Measurements from ENCODE around the gene OSMR. TPM values are rescaled to one million over a fixed set of nuclear protein-coding genes. Genes with fewer than 3 reads are reported as not detected.
A peak's percentile ranks its signal among the peaks of the same experiment; 100 is the strongest.

The OSMR gene
- total and polyA plus RNA-seq, 9 of the 15 experiments (the other 6 are each of a cell fraction or from before 2014, with no cell fraction given) = 0.18 to 1.7 (median 0.94) TPM

GRCh38 chr5:38831909-38832308 lies 13.9 kb upstream of the OSMR start (continued):
- TF ChIP-seq, protein P1, sequence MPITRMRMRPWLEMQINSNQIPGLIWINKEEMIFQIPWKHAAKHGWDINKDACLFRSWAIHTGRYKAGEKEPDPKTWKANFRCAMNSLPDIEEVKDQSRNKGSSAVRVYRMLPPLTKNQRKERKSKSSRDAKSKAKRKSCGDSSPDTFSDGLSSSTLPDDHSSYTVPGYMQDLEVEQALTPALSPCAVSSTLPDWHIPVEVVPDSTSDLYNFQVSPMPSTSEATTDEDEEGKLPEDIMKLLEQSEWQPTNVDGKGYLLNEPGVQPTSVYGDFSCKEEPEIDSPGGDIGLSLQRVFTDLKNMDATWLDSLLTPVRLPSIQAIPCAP (CRISPR knock-in tag; IDR thresholded peaks at IDR 0.05; ENCODE audit: borderline replicate concordance) = no peak
- TF ChIP-seq TAF1 (IDR thresholded peaks at IDR 0.05; ENCODE audit: control insufficient read depth, extremely low read depth, insufficient read depth, low read length, severe bottlenecking) (no peak), ZBED1 (IDR thresholded peaks at IDR 0.05) (no peak), ZNF766 (CRISPR knock-in tag; conservative IDR thresholded peaks at IDR 0.05) (no peak), L3MBTL2 (IDR thresholded peaks at IDR 0.05) (no peak), ZNF431 (CRISPR knock-in tag; IDR thresholded peaks at IDR 0.05) (no peak), RB1 (IDR thresholded peaks at IDR 0.05; ENCODE audit: low read depth) (no peak), DDX20 (tag; IDR thresholded peaks at IDR 0.05; ENCODE audit: low read depth) (no peak), NEUROD1 (IDR thresholded peaks at IDR 0.05; ENCODE audit: borderline replicate concordance, low read depth, low read length, partially characterized antibody) (peak; percentile 84), RAD21 (CRISPR knock-in tag; conservative IDR thresholded peaks at IDR 0.05 in 1 of 2, IDR thresholded peaks at IDR 0.05 in 1 of 2) (peak in 1 of 2 experiments; percentile 52; a peak in 2 of 4 replicates), LARP7 (IDR thresholded peaks at IDR 0.05) (no peak), NBN (IDR thresholded peaks at IDR 0.05; ENCODE audit: low read depth) (no peak), ZNF253 (CRISPR knock-in tag; conservative IDR thresholded peaks at IDR 0.05) (no peak), ZNF445 (CRISPR knock-in tag; IDR thresholded peaks at IDR 0.05; ENCODE audit: low read depth) (no peak), POLR2AphosphoS5 (IDR thresholded peaks at IDR 0.05; ENCODE audit: control insufficient read depth, insufficient read depth, low read depth, low read length) (no peak)
- TF ChIP-seq, protein P2, sequence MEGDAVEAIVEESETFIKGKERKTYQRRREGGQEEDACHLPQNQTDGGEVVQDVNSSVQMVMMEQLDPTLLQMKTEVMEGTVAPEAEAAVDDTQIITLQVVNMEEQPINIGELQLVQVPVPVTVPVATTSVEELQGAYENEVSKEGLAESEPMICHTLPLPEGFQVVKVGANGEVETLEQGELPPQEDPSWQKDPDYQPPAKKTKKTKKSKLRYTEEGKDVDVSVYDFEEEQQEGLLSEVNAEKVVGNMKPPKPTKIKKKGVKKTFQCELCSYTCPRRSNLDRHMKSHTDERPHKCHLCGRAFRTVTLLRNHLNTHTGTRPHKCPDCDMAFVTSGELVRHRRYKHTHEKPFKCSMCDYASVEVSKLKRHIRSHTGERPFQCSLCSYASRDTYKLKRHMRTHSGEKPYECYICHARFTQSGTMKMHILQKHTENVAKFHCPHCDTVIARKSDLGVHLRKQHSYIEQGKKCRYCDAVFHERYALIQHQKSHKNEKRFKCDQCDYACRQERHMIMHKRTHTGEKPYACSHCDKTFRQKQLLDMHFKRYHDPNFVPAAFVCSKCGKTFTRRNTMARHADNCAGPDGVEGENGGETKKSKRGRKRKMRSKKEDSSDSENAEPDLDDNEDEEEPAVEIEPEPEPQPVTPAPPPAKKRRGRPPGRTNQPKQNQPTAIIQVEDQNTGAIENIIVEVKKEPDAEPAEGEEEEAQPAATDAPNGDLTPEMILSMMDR (IDR thresholded peaks at IDR 0.05 in 2 of 3, conservative IDR thresholded peaks at IDR 0.05 in 1 of 3; ENCODE audit: insufficient read depth in 2 of 3, low read depth in 1 of 3, low read length in 3 of 3) = peak; percentile 61 to 74 (median 73)
- TF ChIP-seq, protein P3, sequence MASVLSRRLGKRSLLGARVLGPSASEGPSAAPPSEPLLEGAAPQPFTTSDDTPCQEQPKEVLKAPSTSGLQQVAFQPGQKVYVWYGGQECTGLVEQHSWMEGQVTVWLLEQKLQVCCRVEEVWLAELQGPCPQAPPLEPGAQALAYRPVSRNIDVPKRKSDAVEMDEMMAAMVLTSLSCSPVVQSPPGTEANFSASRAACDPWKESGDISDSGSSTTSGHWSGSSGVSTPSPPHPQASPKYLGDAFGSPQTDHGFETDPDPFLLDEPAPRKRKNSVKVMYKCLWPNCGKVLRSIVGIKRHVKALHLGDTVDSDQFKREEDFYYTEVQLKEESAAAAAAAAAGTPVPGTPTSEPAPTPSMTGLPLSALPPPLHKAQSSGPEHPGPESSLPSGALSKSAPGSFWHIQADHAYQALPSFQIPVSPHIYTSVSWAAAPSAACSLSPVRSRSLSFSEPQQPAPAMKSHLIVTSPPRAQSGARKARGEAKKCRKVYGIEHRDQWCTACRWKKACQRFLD (CRISPR knock-in tag; IDR thresholded peaks at IDR 0.05) = no peak
- TF ChIP-seq, protein P4, sequence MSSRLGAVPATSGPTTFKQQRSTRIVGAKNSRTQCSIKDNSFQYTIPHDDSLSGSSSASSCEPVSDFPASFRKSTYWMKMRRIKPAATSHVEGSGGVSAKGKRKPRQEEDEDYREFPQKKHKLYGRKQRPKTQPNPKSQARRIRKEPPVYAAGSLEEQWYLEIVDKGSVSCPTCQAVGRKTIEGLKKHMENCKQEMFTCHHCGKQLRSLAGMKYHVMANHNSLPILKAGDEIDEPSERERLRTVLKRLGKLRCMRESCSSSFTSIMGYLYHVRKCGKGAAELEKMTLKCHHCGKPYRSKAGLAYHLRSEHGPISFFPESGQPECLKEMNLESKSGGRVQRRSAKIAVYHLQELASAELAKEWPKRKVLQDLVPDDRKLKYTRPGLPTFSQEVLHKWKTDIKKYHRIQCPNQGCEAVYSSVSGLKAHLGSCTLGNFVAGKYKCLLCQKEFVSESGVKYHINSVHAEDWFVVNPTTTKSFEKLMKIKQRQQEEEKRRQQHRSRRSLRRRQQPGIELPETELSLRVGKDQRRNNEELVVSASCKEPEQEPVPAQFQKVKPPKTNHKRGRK (tag; IDR thresholded peaks at IDR 0.05) = peak; percentile 64; the same call in 1 of the 2 replicates
